ENCODE data around the gene KNDC1. TPM values are rescaled to one million over a fixed set of nuclear protein-coding genes. Genes with fewer than 3 reads are reported as not detected.

Gene KNDC1
- polyA plus RNA-seq, 1 donor from 2014 or later: 4.3 TPM

GRCh38 chr10:133182190-133182589 is 22.2 kb downstream of the KNDC1 start:
- TF ChIP-seq EZH2 (IDR thresholded peaks at IDR 0.05; ENCODE audit: borderline replicate concordance, insufficient read depth, low read length, poor library complexity, severe bottlenecking) (no peak), TAF1 (IDR thresholded peaks at IDR 0.05; ENCODE audit: low read depth) (no peak), SMC3 (conservative IDR thresholded peaks at IDR 0.05; ENCODE audit: poor library complexity) (no peak), CTCF (IDR thresholded peaks at IDR 0.05; ENCODE audit: poor library complexity, severe bottlenecking) (no peak), MXI1 (conservative IDR thresholded peaks at IDR 0.05; ENCODE audit: poor library complexity, severe bottlenecking) (no peak), RAD21 (conservative IDR thresholded peaks at IDR 0.05) (no peak), REST (IDR thresholded peaks at IDR 0.05; ENCODE audit: borderline replicate concordance) (no peak)

GRCh38 chr10:133182791-133183645 is 23.0 kb downstream of the KNDC1 start:
- Histone ChIP-seq H3K79me2 (replicated peaks; ENCODE audit: insufficient read depth, low read length) (no peaks in the 10 kb centered on the region), H4K20me1 (ENCODE audit: insufficient read depth) (no peaks in the 10 kb centered on the region), H3K36me3 (ENCODE audit: insufficient read depth, low read length) (no peaks in the 10 kb centered on the region), H3K4me3 (ENCODE audit: low read length) (no peak overlapping the region), H3K9me2 (ENCODE audit: insufficient read depth, low read length) (no peaks in the 10 kb centered on the region), H2AFZ (ENCODE audit: low read depth, low read length) (no peak overlapping the region), H3K4me2 (ENCODE audit: low read length) (no peak overlapping the region), H3F3A (ENCODE audit: insufficient read depth, low read length, poor library complexity, severe bottlenecking) (no peaks in the 10 kb centered on the region), H3K9ac (ENCODE audit: low read length) (no peak overlapping the region), H3K9me3 (ENCODE audit: low read length) (no peaks in the 10 kb centered on the region), H3K27me3 (ENCODE audit: insufficient read depth, low read depth, low read length) (no peaks in the 10 kb centered on the region), H3K27ac (ENCODE audit: low read length) (no peak overlapping the region)
- no peak for TF ChIP-seq SMC3 (conservative IDR thresholded peaks at IDR 0.05; ENCODE audit: poor library complexity)
- TF ChIP-seq POLR2AphosphoS5 (IDR thresholded peaks at IDR 0.05): no peak
- no peak for TF ChIP-seq TAF1 (IDR thresholded peaks at IDR 0.05; ENCODE audit: low read depth)
- TF ChIP-seq CTCF (IDR thresholded peaks at IDR 0.05; ENCODE audit: poor library complexity, severe bottlenecking): no peak
- TF ChIP-seq EP300 (conservative IDR thresholded peaks at IDR 0.05; ENCODE audit: poor library complexity, severe bottlenecking): no peak
- TF ChIP-seq EZH2 (IDR thresholded peaks at IDR 0.05; ENCODE audit: borderline replicate concordance, insufficient read depth, low read length, poor library complexity, severe bottlenecking): no peak
- TF ChIP-seq RAD21 (conservative IDR thresholded peaks at IDR 0.05): no peak
- no peak for TF ChIP-seq MXI1 (conservative IDR thresholded peaks at IDR 0.05; ENCODE audit: poor library complexity, severe bottlenecking)
- TF ChIP-seq REST (IDR thresholded peaks at IDR 0.05; ENCODE audit: borderline replicate concordance): no peak

More at GRCh38 chr10:133182190-133182589, 22.2 kb downstream of the KNDC1 start:
- Histone ChIP-seq H3K36me3 (ENCODE audit: insufficient read depth, low read length) (no peaks in the 10 kb centered on the region), H3K4me2 (ENCODE audit: low read length) (no peak overlapping the region), H3K27me3 (ENCODE audit: insufficient read depth, low read depth, low read length) (no peaks in the 10 kb centered on the region), H3K9me3 (ENCODE audit: low read length) (no peaks in the 10 kb centered on the region), H3K9me2 (ENCODE audit: insufficient read depth, low read length) (no peaks in the 10 kb centered on the region), H3K27ac (ENCODE audit: low read length) (no peak overlapping the region), H3K79me2 (replicated peaks; ENCODE audit: insufficient read depth, low read length) (no peaks in the 10 kb centered on the region), H2AFZ (ENCODE audit: low read depth, low read length) (no peak overlapping the region), H3K4me3 (ENCODE audit: low read length) (no peak overlapping the region), H4K20me1 (ENCODE audit: insufficient read depth) (no peaks in the 10 kb centered on the region), H3K9ac (ENCODE audit: low read length) (no peak overlapping the region), H3F3A (ENCODE audit: insufficient read depth, low read length, poor library complexity, severe bottlenecking) (no peaks in the 10 kb centered on the region)
